OCI-LY1 (cell line): ENCODE results near the gene RFNG.

Experiments used
- H2AFZ ChIP-seq: fragments of 200-600 bp; sonication (generic), shearing (Covaris generic); 2 replicates; pipeline ENCODE4 v1.6.0; 2014; ENCODE audit warnings: antibody characterized with exemption, mild to moderate bottlenecking, low read length
- H3F3A ChIP-seq: fragments of 200-600 bp; sonication (generic), shearing (Covaris generic); 2 replicates; pipeline ENCODE4 v1.6.0; 2014; ENCODE audit warnings: mild to moderate bottlenecking, antibody characterized with exemption, low read length, moderate library complexity; ENCODE audit not compliant: insufficient read depth
- H3K27ac ChIP-seq: fragments of 200-600 bp; sonication (generic); 2 replicates; pipeline ENCODE4 v1.5.1; 2014; ENCODE audit warnings: low read length, mixed run types, mild to moderate bottlenecking, low read depth; ENCODE audit not compliant: poor library complexity, severe bottlenecking
- H3K27me3 ChIP-seq: fragments of 200-600 bp; sonication (generic); 2 replicates; pipeline ENCODE4 v1.6.0; 2014; ENCODE audit warnings: antibody characterized with exemption, mild to moderate bottlenecking, low read length, moderate library complexity; ENCODE audit not compliant: insufficient read depth
- H3K36me3 ChIP-seq: fragments of 200-600 bp; sonication (generic); 2 replicates; pipeline ENCODE4 v1.6.1; 2014; ENCODE audit warnings: mild to moderate bottlenecking, antibody characterized with exemption, low read length, moderate library complexity, mixed read lengths; ENCODE audit not compliant: insufficient read depth
- H3K4me1 ChIP-seq: fragments of 200-600 bp; sonication (generic); 2 replicates; pipeline ENCODE4 v1.5.1; 2014; ENCODE audit warnings: mild to moderate bottlenecking, low read length, moderate library complexity; ENCODE audit not compliant: insufficient read depth, severe bottlenecking
- H3K4me2 ChIP-seq: fragments of 200-600 bp; sonication (generic), shearing (Covaris generic); 2 replicates; pipeline ENCODE4 v1.6.1; 2014; ENCODE audit warnings: low read length
- H3K4me3 ChIP-seq: fragments of 200-600 bp; sonication (generic); 2 replicates; pipeline ENCODE4 v1.5.1; 2014; ENCODE audit warnings: low read length, low read depth, mild to moderate bottlenecking, mixed read lengths; ENCODE audit not compliant: poor library complexity, severe bottlenecking
- H3K79me2 ChIP-seq: fragments of 200-600 bp; shearing (Covaris generic); 2 replicates; pipeline ENCODE4 v1.6.1; 2016; ENCODE audit warnings: mixed run types, low read length, mixed read lengths; ENCODE audit not compliant: insufficient read depth
- H3K9ac ChIP-seq: fragments of 200-600 bp; sonication (generic), shearing (Covaris generic); 2 replicates; pipeline ENCODE4 v1.6.1; 2014; ENCODE audit warnings: mild to moderate bottlenecking, low read length, mixed read lengths
- H3K9me2 ChIP-seq: fragments of 200-600 bp; sonication (generic), shearing (Covaris generic); 2 replicates; pipeline ENCODE4 v1.6.1; 2014; ENCODE audit warnings: low read depth, mild to moderate bottlenecking, low read length, mixed read lengths
- H3K9me3 ChIP-seq: fragments of 200-600 bp; shearing (Covaris generic); 2 replicates; pipeline ENCODE4 v1.6.1; 2014; ENCODE audit warnings: low read length, mixed read lengths
- H4K20me1 ChIP-seq: fragments of 200-600 bp; sonication (generic), shearing (Covaris generic); 2 replicates; pipeline ENCODE4 v1.6.0; 2016; ENCODE audit warnings: mild to moderate bottlenecking, low read length; ENCODE audit not compliant: insufficient read depth
- CTCF ChIP-seq: fragments of 200-600 bp; sonication (generic), shearing (Covaris generic); IDR thresholded peaks from 2 replicates; pipeline ENCODE4 v1.5.1; 2017; ENCODE audit warnings: mild to moderate bottlenecking, antibody characterized with exemption, low read length, moderate library complexity, mixed read lengths
- EZH2 ChIP-seq: fragments of 200-600 bp; sonication (generic), shearing (Covaris generic); IDR thresholded peaks from 2 replicates; pipeline ENCODE4 v1.8.0; 2017; ENCODE audit warnings: borderline replicate concordance, mixed run types, mild to moderate bottlenecking, antibody characterized with exemption, low read length, moderate library complexity, mixed read lengths

RFNG gene

GRCh38 chr17:82033359-82034085 lies 18.1 kb downstream of the RFNG start:
- TF ChIP-seq EZH2 (no peak), CTCF (no peak)
- Histone ChIP-seq H3F3A (no peaks in the 10 kb centered on the region; the same call in 1 of the 2 replicates), H3K27ac (no peak overlapping the region), H3K4me1 (peaks cover 39% of the 10 kb centered on the region), H4K20me1 (no peaks in the 10 kb centered on the region), H3K79me2 (no peaks in the 10 kb centered on the region), H3K4me3 (no peak overlapping the region), H3K9me3 (no peaks in the 10 kb centered on the region), H2AFZ (no peak overlapping the region), H3K27me3 (no peaks in the 10 kb centered on the region), H3K36me3 (peaks cover 10% of the 10 kb centered on the region; the same call in 1 of the 2 replicates), H3K9me2 (no peaks in the 10 kb centered on the region), H3K4me2 (no peak overlapping the region), H3K9ac (no peak overlapping the region)

- H3F3A ChIP-seq, result no peaks in the 10 kb centered on the region; the same call in 1 of the 2 replicates
- no peaks in the 10 kb centered on the region for H3K79me2 ChIP-seq
- H3K36me3 ChIP-seq, result peaks cover 10% of the 10 kb centered on the region; the same call in 1 of the 2 replicates
- no peaks in the 10 kb centered on the region for H3K27me3 ChIP-seq
- H3K4me3 ChIP-seq, result peak overlapping the region; percentile 50
- no peak overlapping the region for H3K27ac ChIP-seq
- H3K9ac ChIP-seq, result peak overlapping the region; percentile 35; the same call in 1 of the 2 replicates
- H4K20me1 ChIP-seq, result no peaks in the 10 kb centered on the region
- TF ChIP-seq EZH2 (no peak), CTCF (no peak)
- no peaks in the 10 kb centered on the region for H3K9me2 ChIP-seq
- H3K9me3 ChIP-seq, result no peaks in the 10 kb centered on the region
- peak overlapping the region; percentile 47 for H3K4me2 ChIP-seq
- H2AFZ ChIP-seq, result no peak overlapping the region
- H3K4me1 ChIP-seq, result peaks cover 34% of the 10 kb centered on the region
Measured at GRCh38 chr17:82031885-82032627, 19.6 kb downstream of the RFNG start.

GRCh38 chr17:82031303-82031884 lies 20.2 kb downstream of the RFNG start, which contains the start of gene RAC3:
RAC3 (plus strand) TSS chr17:82031678; CDS start chr17:82031762, 84 bp downstream.
- Histone ChIP-seq H3K9me2 (no peaks in the 10 kb centered on the region), H3K36me3 (peaks cover 7% of the 10 kb centered on the region; the same call in 1 of the 2 replicates), H3F3A (no peaks in the 10 kb centered on the region; the same call in 1 of the 2 replicates), H3K79me2 (no peaks in the 10 kb centered on the region), H3K4me2 (peak within 1 kb of the TSS; percentile 72), H3K4me3 (peak within 1 kb of the TSS; percentile 73), H3K9me3 (no peaks in the 10 kb centered on the region), H3K9ac (peak within 1 kb of the TSS; percentile 73), H3K27me3 (no peaks in the 10 kb centered on the region), H4K20me1 (no peaks in the 10 kb centered on the region), H3K27ac (no peak within 1 kb of the TSS), H2AFZ (no peak within 1 kb of the TSS), H3K4me1 (peaks cover 28% of the 10 kb centered on the region)
- TF ChIP-seq EZH2 (no peak), CTCF (no peak)
